ENCODE results near the gene GATA6. TPM values are rescaled to one million over a fixed set of nuclear protein-coding genes. Genes with fewer than 3 reads are reported as not detected.
A peak's percentile ranks its signal among the peaks of the same experiment; 100 is the strongest.

The GATA6 gene
- total and polyA plus RNA-seq, 2 experiments from 2014 or later: 0.08 TPM; not detected in 1

DNA sequence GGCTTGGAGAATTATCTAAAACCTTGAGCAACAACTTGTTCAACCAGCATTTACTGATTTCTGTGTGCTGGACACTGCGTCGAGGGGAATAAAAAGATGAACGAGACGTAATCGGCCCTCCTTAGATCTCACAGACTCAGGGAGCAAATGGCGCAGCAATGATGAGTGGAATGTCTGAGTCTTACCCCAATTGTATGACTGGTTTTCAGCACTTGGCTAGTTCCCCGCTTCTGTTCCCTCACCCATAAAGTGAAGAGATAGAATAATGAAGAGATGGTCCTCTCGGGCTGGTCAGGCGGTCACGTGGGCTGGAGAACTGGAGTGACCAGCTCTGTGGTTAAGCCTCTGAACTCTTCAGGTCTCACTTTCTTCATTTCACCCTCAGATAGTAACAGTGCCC, 17.3 kb upstream of the GATA6 start:
- no peaks in the 10 kb centered on the region for H3K27me3 Mint-ChIP-seq (ENCODE audit: insufficient read depth, low read depth, poor library complexity)
- no peak overlapping the region for H3K4me3 ChIP-seq
- no peaks in the 10 kb centered on the region for H3K79me2 ChIP-seq (replicated peaks; ENCODE audit: insufficient read depth)
- H2AFZ ChIP-seq: no peak overlapping the region
- ATAC-seq (no peak), DNase-seq (ENCODE audit: low spot score) (no peak)
- TF ChIP-seq REST (IDR thresholded peaks at IDR 0.05; ENCODE audit: unreplicated experiment) (peak; percentile 48), ZNF114 (CRISPR knock-in tag; IDR thresholded peaks at IDR 0.05) (no peak)
- no peak overlapping the region for H3K27ac ChIP-seq (ENCODE audit: low read depth)
- H3K36me3 ChIP-seq (ENCODE audit: insufficient read depth): no peaks in the 10 kb centered on the region
- no peaks in the 10 kb centered on the region for H3K9me3 Mint-ChIP-seq
- H4K20me1 ChIP-seq (replicated peaks; ENCODE audit: insufficient read depth): no peaks in the 10 kb centered on the region; the same call in 1 of the 2 replicates
- no peaks in the 10 kb centered on the region for H3F3A ChIP-seq (replicated peaks; ENCODE audit: low read depth)
- no peaks in the 10 kb centered on the region for H3K4me1 ChIP-seq (ENCODE audit: insufficient read depth)
- H3K27ac Mint-ChIP-seq: no peak overlapping the region
- H3K4me2 ChIP-seq: no peak overlapping the region
- H3K4me3 Mint-ChIP-seq: no peak overlapping the region
- no peaks in the 10 kb centered on the region for H3K36me3 Mint-ChIP-seq (ENCODE audit: low read depth)
- H3K27me3 ChIP-seq (ENCODE audit: insufficient read depth): no peaks in the 10 kb centered on the region
- no peaks in the 10 kb centered on the region for H3K9me2 ChIP-seq (ENCODE audit: insufficient read depth)
- no peaks in the 10 kb centered on the region for H3K4me1 Mint-ChIP-seq

DNA sequence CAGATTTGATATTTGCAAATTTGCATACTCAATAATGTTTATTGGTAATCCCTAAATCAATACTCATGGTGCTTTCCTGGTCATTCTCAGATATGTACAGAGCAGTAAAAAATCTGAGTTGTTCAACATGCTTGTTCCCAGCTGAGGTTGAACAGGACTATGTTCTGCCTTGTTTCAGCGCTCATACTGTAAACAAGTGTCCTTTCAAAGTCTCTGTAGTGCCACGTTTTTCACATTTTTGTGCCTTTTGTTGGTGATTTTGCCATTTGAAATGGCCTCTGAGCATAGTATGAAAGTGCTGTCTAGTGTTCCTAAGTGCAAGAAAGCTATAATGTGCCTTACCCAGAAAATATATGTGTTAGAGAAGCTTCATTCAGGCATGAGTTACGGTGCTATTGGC, 16.0 kb upstream of the GATA6 start:
- Histone ChIP-seq H3K4me1 (ENCODE audit: insufficient read depth) (no peaks in the 10 kb centered on the region), H2AFZ (no peak overlapping the region), H3K27ac (ENCODE audit: low read depth) (no peak overlapping the region), H3K4me2 (no peak overlapping the region), H3K4me3 (no peak overlapping the region), H4K20me1 (replicated peaks; ENCODE audit: insufficient read depth) (no peaks in the 10 kb centered on the region; the same call in 1 of the 2 replicates), H3K27me3 (ENCODE audit: insufficient read depth) (no peaks in the 10 kb centered on the region), H3K79me2 (replicated peaks; ENCODE audit: insufficient read depth) (no peaks in the 10 kb centered on the region), H3K36me3 (ENCODE audit: insufficient read depth) (no peaks in the 10 kb centered on the region), H3K9me2 (ENCODE audit: insufficient read depth) (no peaks in the 10 kb centered on the region), H3F3A (replicated peaks; ENCODE audit: low read depth) (no peaks in the 10 kb centered on the region)
- H3K27me3 Mint-ChIP-seq (ENCODE audit: insufficient read depth, low read depth, poor library complexity): no peaks in the 10 kb centered on the region
- no peak overlapping the region for H3K4me3 Mint-ChIP-seq
- H3K9me3 Mint-ChIP-seq: no peaks in the 10 kb centered on the region
- no peaks in the 10 kb centered on the region for H3K4me1 Mint-ChIP-seq
- ATAC-seq (no peak), DNase-seq (ENCODE audit: low spot score) (no peak)
- H3K27ac Mint-ChIP-seq: no peak overlapping the region; the same call in 1 of the 2 replicates
- H3K36me3 Mint-ChIP-seq (ENCODE audit: low read depth): no peaks in the 10 kb centered on the region
- TF ChIP-seq EZH2 (IDR thresholded peaks at IDR 0.05; ENCODE audit: low read depth, unreplicated experiment) (no peak), JUNB (IDR thresholded peaks at IDR 0.05; ENCODE audit: unreplicated experiment) (no peak), CREB1 (CRISPR knock-in tag; IDR thresholded peaks at IDR 0.05; ENCODE audit: low read depth) (no peak), CTCF (conservative IDR thresholded peaks at IDR 0.05; ENCODE audit: low read depth in 2 of 2) (no peak), ETS1 (IDR thresholded peaks at IDR 0.05) (no peak), EZH2phosphoT487 (IDR thresholded peaks at IDR 0.05; ENCODE audit: unreplicated experiment) (no peak), NANOG (IDR thresholded peaks at IDR 0.05; ENCODE audit: borderline replicate concordance) (no peak), ZNF114 (CRISPR knock-in tag; IDR thresholded peaks at IDR 0.05) (no peak), POLR2AphosphoS5 (IDR thresholded peaks at IDR 0.05; ENCODE audit: low read depth) (no peak), ZNF331 (CRISPR knock-in tag; IDR thresholded peaks at IDR 0.05; ENCODE audit: low read depth) (no peak), REST (IDR thresholded peaks at IDR 0.05; ENCODE audit: unreplicated experiment) (no peak), STAT1 (IDR thresholded peaks at IDR 0.05; ENCODE audit: unreplicated experiment) (no peak)
